GM23338 (cell line): ENCODE measurements around the gene PTPRC.

ENCODE experiments used
- CREB1 ChIP-seq: fragments of 250-450 bp; sonication (Bioruptor Pico); IDR thresholded peaks from 2 replicates; pipeline ENCODE4 v1.5.0; 2020; ENCODE audit warnings: low read depth, mild to moderate bottlenecking, moderate library complexity
- CTCF ChIP-seq, 2 experiments: fragments of 200-600 bp in 1 of 2; sonication (generic) in 1 of 2; conservative IDR thresholded peaks; 2 replicates each; pipeline versions ENCODE4 v1.5.1 to v1.6.1; 2016 to 2017; ENCODE audit warnings: antibody characterized with exemption in 2 of 2, low read depth in 2 of 2, mild to moderate bottlenecking in 2 of 2, moderate library complexity in 1 of 2
- EZH2 ChIP-seq: fragments of 200-600 bp; sonication (generic); IDR thresholded peaks from one replicate; pipeline ENCODE4 v1.8.0; 2017; ENCODE audit warnings: antibody characterized with exemption, mild to moderate bottlenecking, low read depth; ENCODE audit not compliant: unreplicated experiment
- EZH2phosphoT487 ChIP-seq: fragments of 200-600 bp; sonication (generic); IDR thresholded peaks from one replicate; pipeline ENCODE4 v1.8.1; 2018; ENCODE audit warnings: antibody characterized with exemption; ENCODE audit not compliant: unreplicated experiment
- JUNB ChIP-seq: IDR thresholded peaks from one replicate; pipeline ENCODE4 v1.6.1; 2016; ENCODE audit warnings: antibody characterized with exemption; ENCODE audit not compliant: unreplicated experiment
- NANOG ChIP-seq: IDR thresholded peaks from 2 replicates; pipeline ENCODE4 v1.6.1; 2016; ENCODE audit warnings: antibody characterized with exemption, borderline replicate concordance
- POLR2AphosphoS5 ChIP-seq: IDR thresholded peaks from 2 replicates; pipeline ENCODE4 v1.6.1; 2016; ENCODE audit warnings: antibody characterized with exemption, low read depth
- REST ChIP-seq: IDR thresholded peaks from one replicate; pipeline ENCODE4 v1.6.1; 2018; ENCODE audit warnings: antibody characterized with exemption; ENCODE audit not compliant: unreplicated experiment
- STAT1 ChIP-seq: IDR thresholded peaks from one replicate; pipeline ENCODE4 v1.6.1; 2016; ENCODE audit warnings: antibody characterized with exemption; ENCODE audit not compliant: unreplicated experiment
- ZNF114 ChIP-seq: fragments of 250-450 bp; sonication (Bioruptor Pico); IDR thresholded peaks from 2 replicates; pipeline ENCODE4 v1.5.0; 2020; ENCODE audit warnings: mild to moderate bottlenecking, moderate library complexity
- ZNF331 ChIP-seq: fragments of 250-450 bp; sonication (Bioruptor Pico); IDR thresholded peaks from 2 replicates; pipeline ENCODE4 v1.5.0; 2020; ENCODE audit warnings: low read depth, mild to moderate bottlenecking, moderate library complexity
- TF ChIP-seq, protein P1 (sequence below): IDR thresholded peaks from 2 replicates; pipeline ENCODE4 v1.6.1; 2016; ENCODE audit warnings: antibody characterized with exemption

- TF ChIP-seq POLR2AphosphoS5 (no peak), CTCF (conservative IDR thresholded peaks at IDR 0.05; ENCODE audit: low read depth in 2 of 2) (no peak), EZH2 (no peak), CREB1 (CRISPR knock-in tag) (no peak), REST (no peak), EZH2phosphoT487 (no peak), ZNF331 (CRISPR knock-in tag) (no peak), JUNB (no peak), STAT1 (no peak), ZNF114 (no peak), NANOG (no peak)
- TF ChIP-seq, protein P1, sequence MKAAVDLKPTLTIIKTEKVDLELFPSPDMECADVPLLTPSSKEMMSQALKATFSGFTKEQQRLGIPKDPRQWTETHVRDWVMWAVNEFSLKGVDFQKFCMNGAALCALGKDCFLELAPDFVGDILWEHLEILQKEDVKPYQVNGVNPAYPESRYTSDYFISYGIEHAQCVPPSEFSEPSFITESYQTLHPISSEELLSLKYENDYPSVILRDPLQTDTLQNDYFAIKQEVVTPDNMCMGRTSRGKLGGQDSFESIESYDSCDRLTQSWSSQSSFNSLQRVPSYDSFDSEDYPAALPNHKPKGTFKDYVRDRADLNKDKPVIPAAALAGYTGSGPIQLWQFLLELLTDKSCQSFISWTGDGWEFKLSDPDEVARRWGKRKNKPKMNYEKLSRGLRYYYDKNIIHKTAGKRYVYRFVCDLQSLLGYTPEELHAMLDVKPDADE = no peak
These were observed 9.8 kb downstream of the PTPRC start for GRCh38 chr1:198648592-198648991.
